HG02943 (cell line): ENCODE data around the gene ANKRD11.

Source experiments
- ATAC-seq: cut with Tn5 transposase; IDR thresholded peaks from one replicate; pipeline ENCODE4 v1.9.1; 2021; ENCODE audit warnings: mild to moderate bottlenecking, low read depth, moderate library complexity; ENCODE audit not compliant: unreplicated experiment

Gene ANKRD11

GRCh38 chr16:89291776-89292175 is 198.6 kb downstream of the ANKRD11 start:
- ATAC-seq = no peak

- ATAC-seq = no peak
These were observed 199.0 kb downstream of the ANKRD11 start for GRCh38 chr16:89291363-89291762.

- ATAC-seq = no peak
These were observed 199.5 kb downstream of the ANKRD11 start for GRCh38 chr16:89290887-89291286.

GRCh38 chr16:89290472-89290871 is 199.9 kb downstream of the ANKRD11 start:
- no peak for ATAC-seq

- ATAC-seq = no peak
These were observed 200.6 kb downstream of the ANKRD11 start for GRCh38 chr16:89289428-89290395.

- ATAC-seq = no peak
These were observed 201.4 kb downstream of the ANKRD11 start for GRCh38 chr16:89288966-89289365.

GRCh38 chr16:89288577-89288844 is 201.8 kb downstream of the ANKRD11 start:
- ATAC-seq = no peak

GRCh38 chr16:89287777-89288576 is 202.4 kb downstream of the ANKRD11 start:
- no peak for ATAC-seq

- no peak for ATAC-seq
These were observed 204.3 kb downstream of the ANKRD11 start for GRCh38 chr16:89286096-89286495.

GRCh38 chr16:89285381-89285780 is 205.0 kb downstream of the ANKRD11 start:
- ATAC-seq = no peak

GRCh38 chr16:89283449-89283848 is 206.9 kb downstream of the ANKRD11 start:
- ATAC-seq = no peak

- ATAC-seq = no peak
These were observed 207.8 kb downstream of the ANKRD11 start for GRCh38 chr16:89282523-89282922.

- no peak for ATAC-seq
These were observed 208.5 kb downstream of the ANKRD11 start for GRCh38 chr16:89281829-89282228.

GRCh38 chr16:89281189-89281577 is 209.2 kb downstream of the ANKRD11 start:
- ATAC-seq = no peak

- ATAC-seq = no peak
These were observed 209.7 kb downstream of the ANKRD11 start for GRCh38 chr16:89280546-89281188.

GRCh38 chr16:89279666-89280481 is 210.5 kb downstream of the ANKRD11 start:
- no peak for ATAC-seq

- ATAC-seq = no peak
These were observed 211.7 kb downstream of the ANKRD11 start for GRCh38 chr16:89278441-89279240.

- ATAC-seq = no peak
These were observed 212.6 kb downstream of the ANKRD11 start for GRCh38 chr16:89277641-89278341.

GRCh38 chr16:89277049-89277448 is 213.3 kb downstream of the ANKRD11 start:
- ATAC-seq = no peak
